Gastrocnemius medialis (tissue), 4 donors: ENCODE results near the gene WLS. TPM values are rescaled to one million over a fixed set of nuclear protein-coding genes. Genes with fewer than 3 reads are reported as not detected.

Experiments
- ATAC-seq, 2 donors: fragments of 150-250 bp; one replicate each; pipeline ENCODE4 v1.9.1; 2016
- DNase-seq, 2 donors: peaks; one replicate each; pipeline ENCODE4 v3.0.0-alpha.2; 2019
- H3K27ac ChIP-seq, 4 donors: fragments of 200-600 bp; sonication (generic); 1 replicate in 1 of 4; 2 replicates in 3 of 4; pipeline ENCODE4 v1.5.1; 2016 to 2018; ENCODE audit warnings: mild to moderate bottlenecking in 2 of 4, moderate library complexity in 1 of 4
- H3K27me3 ChIP-seq, 3 donors: fragments of 200-600 bp; sonication (generic) in 2 of 3; 1 replicate in 1 of 3; 2 replicates in 2 of 3; pipeline versions ENCODE4 v1.5.1 to v1.6.0; 2016 to 2019; ENCODE audit warnings: mild to moderate bottlenecking in 1 of 3, moderate library complexity in 1 of 3
- H3K36me3 ChIP-seq, 2 donors: fragments of 200-600 bp; sonication (generic) in 1 of 2; one replicate each; pipeline ENCODE4 v1.5.1; 2017 to 2018
- H3K4me1 ChIP-seq, 2 donors: fragments of 200-600 bp; sonication (generic) in 1 of 2; one replicate each; pipeline ENCODE4 v1.5.1; 2016 to 2017; ENCODE audit warnings: mild to moderate bottlenecking in 2 of 2
- H3K4me3 ChIP-seq, 4 donors: fragments of 200-600 bp; sonication (generic) in 3 of 4; 1 replicate in 1 of 4; 2 replicates in 3 of 4; pipeline ENCODE4 v1.5.1; 2016 to 2019; ENCODE audit warnings: mild to moderate bottlenecking in 2 of 4
- H3K9me3 ChIP-seq, 3 donors: fragments of 200-600 bp; sonication (generic) in 2 of 3; 1 replicate in 1 of 3; 2 replicates in 2 of 3; pipeline ENCODE4 v1.5.1; 2016 to 2019
- POLR2A ChIP-seq, 2 donors: fragments of 450-650 bp; IDR thresholded peaks; one replicate each; pipeline ENCODE4 v1.6.1; 2017; ENCODE audit warnings: antibody characterized with exemption in 2 of 2, mild to moderate bottlenecking in 2 of 2, moderate library complexity in 2 of 2
- in situ Hi-C, 4 donors: fragments of 200-750 bp; cut with MboI; loops; one replicate each; pipeline versions ENCODE4 v1.15.0 to v1.8.0; 2017; ENCODE audit warnings: low sequenced_read_pairs in 4 of 4
- intact Hi-C: fragments of 100-400 bp; cut with DNase I; formaldehyde crosslinking; loops from one replicate; pipeline ENCODE4 v1.15.1; 2023; ENCODE audit warnings: low total_unique reads
- total RNA-seq, 4 donors: library from RNA; depleted of rRNA; stranded (reverse); fragments of >200 nt; gene quantifications; one replicate each; pipeline versions ENCODE4 v1.1.0 to v1.2.3, GENCODE V29; 2016
- TF ChIP-seq, protein P1 (sequence below), 5 experiments: fragments of 450-650 bp in 3 of 5; fragments of 200-600 bp in 2 of 5; sonication (generic) in 2 of 5; IDR thresholded peaks in 4 of 5; conservative IDR thresholded peaks in 1 of 5; 1 replicate in 4 of 5; 2 replicates in 1 of 5; pipeline ENCODE4 v1.5.1; 2016 to 2019; ENCODE audit warnings: antibody characterized with exemption in 5 of 5, mild to moderate bottlenecking in 3 of 5, moderate library complexity in 3 of 5

The WLS gene
- total RNA-seq, 4 donors from 2014 or later = 8.6 to 15.7 (median 11.6) TPM

DNA sequence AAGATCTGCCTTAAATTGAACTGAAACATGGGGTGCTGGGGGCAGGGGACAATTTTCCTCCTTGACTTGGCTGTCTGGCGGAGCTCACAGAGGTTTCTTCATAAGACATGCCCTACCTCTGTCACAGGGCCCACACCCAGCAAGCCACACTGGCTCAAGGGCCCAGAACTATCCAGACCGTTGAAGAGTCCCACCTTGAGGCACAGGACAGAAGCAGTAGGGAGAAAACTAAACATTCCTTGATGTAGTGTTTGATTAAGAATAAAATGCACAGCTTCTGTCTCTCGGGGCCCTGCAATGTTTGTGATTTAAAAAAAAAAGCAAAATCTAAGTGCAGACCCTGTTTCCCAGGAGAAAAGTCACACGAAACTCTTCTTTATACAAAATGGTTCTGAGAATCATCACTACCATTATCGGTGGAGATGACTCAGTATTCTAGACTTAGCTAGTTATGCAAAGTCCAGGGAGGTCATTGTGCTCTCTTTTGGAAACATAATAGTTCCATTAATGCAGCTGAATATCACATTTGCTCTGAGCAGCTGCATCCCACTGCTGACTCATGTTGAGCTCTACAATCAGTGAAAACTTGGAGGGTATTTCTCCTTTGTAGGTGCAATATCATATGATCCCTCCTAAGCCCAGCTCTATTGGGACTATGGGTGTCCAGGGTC, 128.3 kb downstream of the WLS start:
- ATAC-seq = peak; percentile 47 to 77
- Histone ChIP-seq H3K9me3 (no peaks in the 10 kb centered on the region), H3K4me1 (no peaks in the 10 kb centered on the region), H3K27ac (no peak overlapping the region), H3K36me3 (no peaks in the 10 kb centered on the region), H3K4me3 (no peak overlapping the region), H3K27me3 (no peaks in the 10 kb centered on the region)
- in situ Hi-C loops = loop anchor here in 3 of 4 donors (10.0 to 25.0 kb wide), 3 partner anchors 249 to 567 kb away; no protein-coding TSS in a partner anchor
- TF ChIP-seq POLR2A (IDR thresholded peaks at IDR 0.05) = no peak
- TF ChIP-seq, protein P1, sequence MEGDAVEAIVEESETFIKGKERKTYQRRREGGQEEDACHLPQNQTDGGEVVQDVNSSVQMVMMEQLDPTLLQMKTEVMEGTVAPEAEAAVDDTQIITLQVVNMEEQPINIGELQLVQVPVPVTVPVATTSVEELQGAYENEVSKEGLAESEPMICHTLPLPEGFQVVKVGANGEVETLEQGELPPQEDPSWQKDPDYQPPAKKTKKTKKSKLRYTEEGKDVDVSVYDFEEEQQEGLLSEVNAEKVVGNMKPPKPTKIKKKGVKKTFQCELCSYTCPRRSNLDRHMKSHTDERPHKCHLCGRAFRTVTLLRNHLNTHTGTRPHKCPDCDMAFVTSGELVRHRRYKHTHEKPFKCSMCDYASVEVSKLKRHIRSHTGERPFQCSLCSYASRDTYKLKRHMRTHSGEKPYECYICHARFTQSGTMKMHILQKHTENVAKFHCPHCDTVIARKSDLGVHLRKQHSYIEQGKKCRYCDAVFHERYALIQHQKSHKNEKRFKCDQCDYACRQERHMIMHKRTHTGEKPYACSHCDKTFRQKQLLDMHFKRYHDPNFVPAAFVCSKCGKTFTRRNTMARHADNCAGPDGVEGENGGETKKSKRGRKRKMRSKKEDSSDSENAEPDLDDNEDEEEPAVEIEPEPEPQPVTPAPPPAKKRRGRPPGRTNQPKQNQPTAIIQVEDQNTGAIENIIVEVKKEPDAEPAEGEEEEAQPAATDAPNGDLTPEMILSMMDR (IDR thresholded peaks at IDR 0.05 in 4 of 5, conservative IDR thresholded peaks at IDR 0.05 in 1 of 5) = no peak
- intact Hi-C loops = no loop called here
- no peak for DNase-seq

DNA sequence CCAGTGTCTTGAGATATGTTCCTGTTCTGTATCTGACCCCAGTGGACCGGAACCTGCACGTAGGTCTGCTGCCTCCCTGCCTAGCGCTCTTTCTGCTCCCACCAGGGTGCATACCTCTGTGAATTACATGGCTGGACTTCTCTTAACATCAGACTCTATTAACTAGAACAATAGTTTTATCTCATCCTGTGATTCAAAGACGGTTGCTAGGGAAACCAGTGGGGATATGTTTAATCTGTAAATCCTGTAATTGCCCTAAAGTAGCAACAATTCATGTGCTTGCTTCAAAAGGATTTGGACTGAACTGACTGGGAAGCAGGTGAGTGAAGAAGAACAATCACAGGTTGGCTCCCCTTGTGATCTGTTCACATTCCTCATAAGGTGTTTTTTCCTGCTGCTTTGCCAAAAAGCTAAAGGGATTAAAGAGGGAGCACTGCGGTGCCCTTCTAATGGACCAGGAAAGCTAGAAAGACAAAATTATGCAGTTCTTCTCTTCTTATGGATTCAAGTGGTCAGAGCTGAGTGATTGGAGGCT, 129.2 kb downstream of the WLS start:
- no peak overlapping the region for H3K27ac ChIP-seq
- H3K4me3 ChIP-seq = no peak overlapping the region
- H3K36me3 ChIP-seq = no peaks in the 10 kb centered on the region
- DNase-seq (no peak), ATAC-seq (no peak)
- TF ChIP-seq, protein P1 (IDR thresholded peaks at IDR 0.05 in 4 of 5, conservative IDR thresholded peaks at IDR 0.05 in 1 of 5) = no peak
- TF ChIP-seq POLR2A (IDR thresholded peaks at IDR 0.05) = no peak
- intact Hi-C loops (no loop called here), in situ Hi-C loops (loop anchor here in 3 of 4 donors (10.0 to 25.0 kb wide), 3 partner anchors 248 to 566 kb away; no protein-coding TSS in a partner anchor)
- no peaks in the 10 kb centered on the region for H3K4me1 ChIP-seq
- H3K27me3 ChIP-seq = no peaks in the 10 kb centered on the region
- no peaks in the 10 kb centered on the region for H3K9me3 ChIP-seq

DNA sequence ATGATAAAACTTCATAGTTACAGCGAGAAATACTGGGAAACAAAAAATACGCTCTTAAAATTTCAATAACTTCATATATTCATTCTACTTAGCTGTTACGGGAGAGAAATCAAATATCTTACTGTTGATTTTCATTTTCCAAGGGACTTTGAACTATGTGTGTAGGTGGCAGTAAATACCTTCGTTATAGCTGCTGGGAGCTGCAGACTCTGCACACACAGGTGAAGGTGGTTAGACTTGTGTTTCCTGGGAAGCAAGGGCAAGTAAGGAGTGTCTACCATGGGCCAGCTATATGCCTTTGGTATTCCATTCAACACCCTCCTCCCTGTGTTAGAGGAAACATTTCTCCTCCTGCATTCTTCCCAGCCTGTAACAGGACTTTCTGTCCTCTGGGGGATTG, 130.5 kb downstream of the WLS start:
- Histone ChIP-seq H3K36me3 (no peaks in the 10 kb centered on the region), H3K27me3 (no peaks in the 10 kb centered on the region), H3K27ac (no peak overlapping the region), H3K4me1 (no peaks in the 10 kb centered on the region), H3K9me3 (no peaks in the 10 kb centered on the region), H3K4me3 (no peak overlapping the region)
- no peak for DNase-seq
- intact Hi-C loops (no loop called here), in situ Hi-C loops (loop anchor here in 3 of 4 donors (10.0 to 25.0 kb wide), 3 partner anchors 247 to 565 kb away; no protein-coding TSS in a partner anchor)
- no peak for ATAC-seq
- TF ChIP-seq, protein P1 (IDR thresholded peaks at IDR 0.05 in 4 of 5, conservative IDR thresholded peaks at IDR 0.05 in 1 of 5) = no peak
- no peak for TF ChIP-seq POLR2A (IDR thresholded peaks at IDR 0.05)

DNA sequence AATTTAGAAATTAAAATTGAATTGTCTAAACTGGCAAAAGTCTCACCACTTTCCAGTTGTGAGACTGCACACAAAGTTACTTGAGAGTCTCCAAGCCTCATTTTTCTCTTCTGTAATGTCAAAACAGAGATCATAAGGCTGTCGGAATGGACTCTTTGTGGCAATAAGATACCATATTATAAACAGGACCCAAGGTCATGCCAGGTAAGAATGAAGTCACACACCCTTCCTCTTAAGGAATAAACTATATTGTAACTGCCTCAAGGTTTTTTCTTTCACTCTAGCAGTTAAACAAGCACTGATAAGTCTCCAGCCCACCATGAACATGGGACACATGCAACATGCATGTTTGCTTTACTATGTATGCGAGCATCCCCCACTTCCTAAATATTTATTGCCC, 131.8 kb downstream of the WLS start:
- in situ Hi-C loops = loop anchor here in 3 of 4 donors (10.0 to 25.0 kb wide), 3 partner anchors 246 to 563 kb away; no protein-coding TSS in a partner anchor

More for the DNA sequence above, 131.8 kb downstream of the WLS start:
- Histone ChIP-seq H3K27ac (no peak overlapping the region), H3K4me1 (no peaks in the 10 kb centered on the region), H3K4me3 (no peak overlapping the region), H3K36me3 (no peaks in the 10 kb centered on the region), H3K9me3 (no peaks in the 10 kb centered on the region), H3K27me3 (no peaks in the 10 kb centered on the region)
- intact Hi-C loops = no loop called here
- ATAC-seq (no peak), DNase-seq (no peak)
- TF ChIP-seq, protein P1 (IDR thresholded peaks at IDR 0.05 in 4 of 5, conservative IDR thresholded peaks at IDR 0.05 in 1 of 5) = no peak
- no peak for TF ChIP-seq POLR2A (IDR thresholded peaks at IDR 0.05)
